Daoy (cell line): ENCODE measurements around the gene CHRDL1. TPM values are rescaled to one million over a fixed set of nuclear protein-coding genes. Genes with fewer than 3 reads are reported as not detected.
"Not testable (repeated sequence)": the region's sequence is repeated elsewhere in the genome, so short reads cannot be mapped to it uniquely, and the experiment has no call there.

Experiments used
- DNase-seq: peaks from one replicate; pipeline ENCODE4 v3.0.0-alpha.2; 2015; ENCODE audit warnings: low read depth
- total RNA-seq: library from RNA; depleted of rRNA; stranded (reverse); fragments of >200 nt; shearing (Covaris generic); gene quantifications from 2 replicates; pipeline ENCODE4 v1.2.3, GENCODE V29; 2014

Gene CHRDL1
- total RNA-seq, 1 experiment from 2014 or later = 1.5 TPM

GRCh38 chrX:110665223-110666002, 130.2 kb downstream of the CHRDL1 start:
- no peak for DNase-seq

GRCh38 chrX:110657073-110657472, 138.5 kb downstream of the CHRDL1 start:
- no peak for DNase-seq

GRCh38 chrX:110654280-110654679, 141.3 kb downstream of the CHRDL1 start:
- DNase-seq = not testable (repeated sequence)

- no peak for DNase-seq
Observed at GRCh38 chrX:110646386-110646785, 149.2 kb downstream of the CHRDL1 start.
